Natural killer cell (primary cell): ENCODE measurements around the gene ACAP3. TPM values are rescaled to one million over a fixed set of nuclear protein-coding genes. Genes with fewer than 3 reads are reported as not detected.

Source experiments
- ATAC-seq, 3 donors: fragments of 150-1000 bp in 2 of 3; fragments of 200-7000 bp in 1 of 3; cut with Tn5 transposase; 1 replicate in 1 of 3; 2 replicates in 2 of 3; pipeline ENCODE4 v1.10.0; 2021; ENCODE audit warnings: mild to moderate bottlenecking in 2 of 3, moderate library complexity in 2 of 3
- DNase-seq, 2 donors: peaks; one replicate each; pipeline versions ENCODE4 v3.0.0 to v3.0.0-alpha.2; 2013 to 2021; ENCODE audit warnings: mixed read lengths in 1 of 2
- H3K27ac ChIP-seq: one replicate; pipeline ENCODE4 v1.5.1; 2013; ENCODE audit warnings: mild to moderate bottlenecking, low read length
- H3K27me3 ChIP-seq: one replicate; pipeline ENCODE4 v1.6.1; 2013; ENCODE audit warnings: low read length; ENCODE audit not compliant: control insufficient read depth, insufficient read depth
- H3K36me3 ChIP-seq: one replicate; pipeline ENCODE4 v1.6.1; 2013; ENCODE audit warnings: low read length; ENCODE audit not compliant: control insufficient read depth, insufficient read depth
- H3K4me1 ChIP-seq: one replicate; pipeline ENCODE4 v1.6.1; 2013; ENCODE audit warnings: low read length; ENCODE audit not compliant: control insufficient read depth, insufficient read depth
- H3K4me3 ChIP-seq: one replicate; pipeline ENCODE4 v1.5.1; 2013; ENCODE audit warnings: low read length
- H3K9me3 ChIP-seq: one replicate; pipeline ENCODE4 v1.6.1; 2013; ENCODE audit warnings: low read length; ENCODE audit not compliant: control insufficient read depth, insufficient read depth
- H3K27ac Mint-ChIP-seq, 2 donors: one replicate each; pipeline ENCODE4 v1.8.0; 2022; ENCODE audit warnings: mild to moderate bottlenecking in 2 of 2, mixed read lengths in 2 of 2, moderate library complexity in 1 of 2
- H3K27me3 Mint-ChIP-seq, 2 donors: one replicate each; pipeline ENCODE4 v1.8.0; 2022; ENCODE audit warnings: low read depth in 2 of 2, mixed read lengths in 2 of 2
- H3K36me3 Mint-ChIP-seq: one replicate; pipeline ENCODE4 v1.8.0; 2022; ENCODE audit warnings: mixed read lengths
- H3K4me1 Mint-ChIP-seq, 2 donors: one replicate each; pipeline ENCODE4 v1.8.0; 2022; ENCODE audit warnings: mixed read lengths in 2 of 2
- H3K4me3 Mint-ChIP-seq: one replicate; pipeline ENCODE4 v1.8.0; 2022; ENCODE audit warnings: mild to moderate bottlenecking, moderate library complexity, mixed read lengths
- H3K9me3 Mint-ChIP-seq, 2 donors: one replicate each; pipeline ENCODE4 v1.8.0; 2022; ENCODE audit warnings: mixed read lengths in 2 of 2
- CTCF ChIP-seq: fragments of 200-600 bp; IDR thresholded peaks from one replicate; pipeline ENCODE4 v1.8.0; 2022; ENCODE audit warnings: antibody characterized with exemption
- WGBS: methylation state at CpG from one replicate; pipeline ENCODE4 v1.1.7; 2013; ENCODE audit warnings: missing lambda C conversion rate; ENCODE audit not compliant: insufficient coverage; 5-methylcytosine and 5-hydroxymethylcytosine counted together
- intact Hi-C: fragments of 100-400 bp; cut with micrococcal nuclease; formaldehyde crosslinking; loops from one replicate; pipeline ENCODE4 v1.14.2; 2022
- total RNA-seq, 4 donors: library from RNA; stranded (reverse); fragments of 120-200 nt in 1 of 4; gene quantifications; one replicate each; pipeline versions ENCODE4 v1.2.3 to v1.2.4, GENCODE V29; 2013 to 2022

The ACAP3 gene
- total RNA-seq, 3 donors from 2014 or later (not counting 1 experiment from before 2014, with no cell fraction given): 56.1 to 59.7 (median 59.0) TPM

- Histone ChIP-seq H3K27ac (no peak overlapping the region), H3K27me3 (no peaks in the 10 kb centered on the region), H3K4me1 (peaks cover 4% of the 10 kb centered on the region), H3K4me3 (no peak overlapping the region), H3K36me3 (no peaks in the 10 kb centered on the region), H3K9me3 (no peaks in the 10 kb centered on the region)
- H3K27me3 Mint-ChIP-seq: no peaks in the 10 kb centered on the region
- H3K36me3 Mint-ChIP-seq: no peaks in the 10 kb centered on the region
- 98% methylated on average over 62 of the region's 62 CpGs for WGBS
- TF ChIP-seq CTCF: no peak
- DNase-seq (no peak), ATAC-seq (no peak)
- H3K4me3 Mint-ChIP-seq: no peak overlapping the region
- no peaks in the 10 kb centered on the region for H3K9me3 Mint-ChIP-seq
- intact Hi-C loops: no loop called here
- peaks cover 0 to 3% of the 10 kb centered on the region in 2 donors for H3K4me1 Mint-ChIP-seq
- H3K27ac Mint-ChIP-seq: no peak overlapping the region
These were observed 11.4 kb downstream of the ACAP3 start for GRCh38 chr1:1296070-1297061.

GRCh38 chr1:1295154-1295923 is 12.4 kb downstream of the ACAP3 start:
- TF ChIP-seq CTCF: no peak
- intact Hi-C loops: no loop called here
- Mint-ChIP-seq H3K27ac (no peak overlapping the region), H3K4me3 (no peak overlapping the region), H3K4me1 (peaks cover 0 to 4% of the 10 kb centered on the region in 2 donors), H3K9me3 (no peaks in the 10 kb centered on the region), H3K27me3 (no peaks in the 10 kb centered on the region), H3K36me3 (no peaks in the 10 kb centered on the region)
- H3K9me3 ChIP-seq: no peaks in the 10 kb centered on the region
- H3K27me3 ChIP-seq: no peaks in the 10 kb centered on the region
- H3K4me3 ChIP-seq: no peak overlapping the region
- DNase-seq: no peak
- H3K4me1 ChIP-seq: peaks cover 4% of the 10 kb centered on the region
- ATAC-seq: no peak
- H3K27ac ChIP-seq: no peak overlapping the region
- H3K36me3 ChIP-seq: no peaks in the 10 kb centered on the region
- whole genome bisulfite sequencing: 97% methylated on average over 35 of the region's 35 CpGs

- H3K36me3 ChIP-seq: no peaks in the 10 kb centered on the region
- no peaks in the 10 kb centered on the region for H3K9me3 Mint-ChIP-seq
These were observed 13.4 kb downstream of the ACAP3 start for GRCh38 chr1:1294250-1294890.

More at GRCh38 chr1:1294250-1294890, 13.4 kb downstream of the ACAP3 start:
- Mint-ChIP-seq H3K27ac (no peak overlapping the region), H3K4me3 (no peak overlapping the region), H3K4me1 (peaks cover 0 to 9% of the 10 kb centered on the region in 2 donors), H3K36me3 (no peaks in the 10 kb centered on the region), H3K27me3 (peaks cover 0 to 3% of the 10 kb centered on the region in 2 donors)
- ATAC-seq (no peak), DNase-seq (no peak)
- no peak overlapping the region for H3K27ac ChIP-seq
- no peak for TF ChIP-seq CTCF
- H3K27me3 ChIP-seq: no peaks in the 10 kb centered on the region
- WGBS: 95% methylated on average over 58 of the region's 58 CpGs
- intact Hi-C loops: loop anchor here (5.0 kb wide), 1 partner anchor 312 kb away; the partner anchor contains the start of gene PERM1
- H3K4me1 ChIP-seq: peaks cover 4% of the 10 kb centered on the region
- H3K4me3 ChIP-seq: no peak overlapping the region
- no peaks in the 10 kb centered on the region for H3K9me3 ChIP-seq
